Measurements from ENCODE around the gene CLEC2L. TPM values are rescaled to one million over a fixed set of nuclear protein-coding genes. Genes with fewer than 3 reads are reported as not detected.

The CLEC2L gene
- total RNA-seq, 2 donors from 2014 or later = not detected

- H3K27me3 ChIP-seq (replicated peaks; ENCODE audit: insufficient read depth) = peaks cover 16% of the 10 kb centered on the region
- H3K4me3 ChIP-seq = no peak overlapping the region
Observed at GRCh38 chr7:139482122-139482521, 41.4 kb upstream of the CLEC2L start.

GRCh38 chr7:139482662-139483466, 40.6 kb upstream of the CLEC2L start:
- Histone ChIP-seq H3K9me3 (no peaks in the 10 kb centered on the region), H3K36me3 (no peaks in the 10 kb centered on the region), H3K4me1 (ENCODE audit: control insufficient read depth in 1 of 2, low read depth in 2 of 2) (peaks cover 13 to 17% of the 10 kb centered on the region in 2 donors), H3K27me3 (replicated peaks; ENCODE audit: insufficient read depth) (peaks cover 16% of the 10 kb centered on the region), H3K27ac (no peak overlapping the region), H3K4me3 (peak overlapping the region; percentile 67)
- TF ChIP-seq, protein P1, sequence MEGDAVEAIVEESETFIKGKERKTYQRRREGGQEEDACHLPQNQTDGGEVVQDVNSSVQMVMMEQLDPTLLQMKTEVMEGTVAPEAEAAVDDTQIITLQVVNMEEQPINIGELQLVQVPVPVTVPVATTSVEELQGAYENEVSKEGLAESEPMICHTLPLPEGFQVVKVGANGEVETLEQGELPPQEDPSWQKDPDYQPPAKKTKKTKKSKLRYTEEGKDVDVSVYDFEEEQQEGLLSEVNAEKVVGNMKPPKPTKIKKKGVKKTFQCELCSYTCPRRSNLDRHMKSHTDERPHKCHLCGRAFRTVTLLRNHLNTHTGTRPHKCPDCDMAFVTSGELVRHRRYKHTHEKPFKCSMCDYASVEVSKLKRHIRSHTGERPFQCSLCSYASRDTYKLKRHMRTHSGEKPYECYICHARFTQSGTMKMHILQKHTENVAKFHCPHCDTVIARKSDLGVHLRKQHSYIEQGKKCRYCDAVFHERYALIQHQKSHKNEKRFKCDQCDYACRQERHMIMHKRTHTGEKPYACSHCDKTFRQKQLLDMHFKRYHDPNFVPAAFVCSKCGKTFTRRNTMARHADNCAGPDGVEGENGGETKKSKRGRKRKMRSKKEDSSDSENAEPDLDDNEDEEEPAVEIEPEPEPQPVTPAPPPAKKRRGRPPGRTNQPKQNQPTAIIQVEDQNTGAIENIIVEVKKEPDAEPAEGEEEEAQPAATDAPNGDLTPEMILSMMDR (IDR thresholded peaks at IDR 0.05) = no peak
- DNase-seq (ENCODE audit: low spot score) = no peak
- ATAC-seq (ENCODE audit: insufficient number of reproducible peaks, low FRiP score, low read depth) = no peak

More at GRCh38 chr7:139482122-139482521, 41.4 kb upstream of the CLEC2L start:
- TF ChIP-seq, protein P1 (IDR thresholded peaks at IDR 0.05) = no peak
- H3K4me1 ChIP-seq (ENCODE audit: control insufficient read depth in 1 of 2, low read depth in 2 of 2) = peaks cover 13 to 17% of the 10 kb centered on the region in 2 donors
- H3K9me3 ChIP-seq = no peaks in the 10 kb centered on the region
- DNase-seq (ENCODE audit: low spot score) = no peak
- H3K36me3 ChIP-seq = no peaks in the 10 kb centered on the region
- H3K27ac ChIP-seq = no peak overlapping the region
- ATAC-seq (ENCODE audit: insufficient number of reproducible peaks, low FRiP score, low read depth) = no peak

GRCh38 chr7:139487366-139488080, 36.0 kb upstream of the CLEC2L start:
- peaks cover 10% of the 10 kb centered on the region for H3K27me3 ChIP-seq (replicated peaks; ENCODE audit: insufficient read depth)
- no peak overlapping the region for H3K27ac ChIP-seq
- H3K36me3 ChIP-seq = no peaks in the 10 kb centered on the region
- peaks cover 5% of the 10 kb centered on the region for H3K9me3 ChIP-seq
- no peak for ATAC-seq (ENCODE audit: insufficient number of reproducible peaks, low FRiP score, low read depth)
- DNase-seq (ENCODE audit: low spot score) = no peak
- TF ChIP-seq, protein P1 (IDR thresholded peaks at IDR 0.05) = no peak
- H3K4me1 ChIP-seq (ENCODE audit: control insufficient read depth in 1 of 2, low read depth in 2 of 2) = peaks cover 13 to 16% of the 10 kb centered on the region in 2 donors
- no peak overlapping the region for H3K4me3 ChIP-seq

- Histone ChIP-seq H3K9me3 (peaks cover 7% of the 10 kb centered on the region), H3K4me1 (ENCODE audit: control insufficient read depth in 1 of 2, low read depth in 2 of 2) (peaks cover under 1 to 3% of the 10 kb centered on the region in 2 donors), H3K36me3 (no peaks in the 10 kb centered on the region), H3K27ac (no peak overlapping the region), H3K27me3 (replicated peaks; ENCODE audit: insufficient read depth) (peaks cover 2% of the 10 kb centered on the region), H3K4me3 (no peak overlapping the region)
- TF ChIP-seq, protein P1 (IDR thresholded peaks at IDR 0.05) = no peak
- no peak for ATAC-seq (ENCODE audit: insufficient number of reproducible peaks, low FRiP score, low read depth)
- DNase-seq (ENCODE audit: low spot score) = no peak
Observed at GRCh38 chr7:139488810-139489209, 34.7 kb upstream of the CLEC2L start.

- DNase-seq (ENCODE audit: low spot score) (no peak), ATAC-seq (ENCODE audit: insufficient number of reproducible peaks, low FRiP score, low read depth) (no peak)
- H3K27me3 ChIP-seq (replicated peaks; ENCODE audit: insufficient read depth) = no peaks in the 10 kb centered on the region
- no peak overlapping the region for H3K27ac ChIP-seq
- H3K9me3 ChIP-seq = peaks cover 7% of the 10 kb centered on the region
- no peaks in the 10 kb centered on the region for H3K36me3 ChIP-seq
- H3K4me3 ChIP-seq = no peak overlapping the region
- TF ChIP-seq, protein P1 (IDR thresholded peaks at IDR 0.05) = no peak
- H3K4me1 ChIP-seq (ENCODE audit: control insufficient read depth in 1 of 2, low read depth in 2 of 2) = peaks cover 0 to 4% of the 10 kb centered on the region in 2 donors
Observed at GRCh38 chr7:139490130-139490529, 33.4 kb upstream of the CLEC2L start.
